Heart right ventricle (tissue), 16 donors: Measurements from ENCODE around the gene LIN52. TPM values are rescaled to one million over a fixed set of nuclear protein-coding genes. Genes with fewer than 3 reads are reported as not detected.

ENCODE experiments used
- ATAC-seq, 8 donors: fragments of 200-7000 bp; cut with Tn5 transposase; one replicate each; pipeline ENCODE4 v1.9.1; 2020; ENCODE audit warnings: mild to moderate bottlenecking in 8 of 8, moderate library complexity in 8 of 8, moderate number of reproducible peaks in 1 of 8
- DNase-seq, 2 donors: peaks; one replicate each; pipeline ENCODE4 v3.0.0-alpha.2; 2020
- H3K27ac ChIP-seq, 10 donors: fragments of 200-600 bp; sonication (generic) in 2 of 10; one replicate each; pipeline versions ENCODE4 v1.5.0 to v1.8.0; 2020 to 2022; ENCODE audit warnings: mild to moderate bottlenecking in 3 of 10
- H3K27me3 ChIP-seq, 7 donors: fragments of 200-600 bp; one replicate each; pipeline ENCODE4 v1.8.0; 2021 to 2022; ENCODE audit warnings: mild to moderate bottlenecking in 2 of 7
- H3K36me3 ChIP-seq, 9 donors: fragments of 200-600 bp; sonication (generic) in 1 of 9; one replicate each; pipeline versions ENCODE4 v1.5.0 to v1.8.0; 2020 to 2022; ENCODE audit warnings: mild to moderate bottlenecking in 2 of 9
- H3K4me1 ChIP-seq, 9 donors: fragments of 200-600 bp; sonication (generic) in 1 of 9; one replicate each; pipeline versions ENCODE4 v1.5.0 to v1.8.0; 2020 to 2022; ENCODE audit warnings: mild to moderate bottlenecking in 4 of 9
- H3K4me3 ChIP-seq, 10 donors: fragments of 200-600 bp; sonication (generic) in 2 of 10; one replicate each; pipeline versions ENCODE4 v1.5.0 to v1.8.0; 2020 to 2022; ENCODE audit warnings: mild to moderate bottlenecking in 7 of 10, moderate library complexity in 2 of 10
- H3K9me3 ChIP-seq, 11 donors: fragments of 200-600 bp in 10 of 11; sonication (generic) in 2 of 11; one replicate each; pipeline versions ENCODE4 v1.5.0 to v1.8.0; 2013 to 2022; ENCODE audit warnings: mild to moderate bottlenecking in 2 of 11, control low read depth in 1 of 11, moderate library complexity in 1 of 11
- WGBS, 2 donors: extraction: QIAGEN DNeasy Blood & Tissue Kit; methylation state at CpG; one replicate each; pipeline ENCODE4 v1.1.7; 2013; ENCODE audit warnings: inconsistent platforms in 1 of 2; 5-methylcytosine and 5-hydroxymethylcytosine counted together
- intact Hi-C, 10 donors: fragments of 100-400 bp; cut with DNase I; formaldehyde crosslinking; loops; one replicate each; pipeline versions ENCODE4 v1.11.1 to v1.14.2; 2022
- polyA plus RNA-seq, 2 donors: library from polyadenylated mRNA; stranded (reverse); fragments of 200-250 nt; gene quantifications; one replicate each; pipeline ENCODE4 v1.2.3, GENCODE V29; 2013
- total RNA-seq, 10 donors: library from RNA; stranded (reverse); fragmentation: NEBNext Ultra II Directional in 3 of 10; extraction: Animal tissue kit (Norgen Biotek cat#: 25700) in 3 of 10; gene quantifications; one replicate each; pipeline versions ENCODE4 v1.2.1 to v1.2.4, GENCODE V29; 2021 to 2023
- TF ChIP-seq, protein P1 (sequence below), 9 donors: fragments of 200-600 bp; sonication (generic) in 2 of 9; IDR thresholded peaks; one replicate each; pipeline versions ENCODE4 v1.5.0 to v1.8.0; 2021 to 2022; ENCODE audit warnings: antibody characterized with exemption in 9 of 9, mild to moderate bottlenecking in 5 of 9, moderate library complexity in 1 of 9
- donor health status: Arrhythmogenic right ventricular cardiomyopathy.
- donor health status: ischemic (EF 13 %, LVEDD 7.1; RV severe dilation, severe dysfunction).
- donor health status: healthy with polysubstance abuse.
- donor health status: DM: no; HTN: yes; CAD: no.
- donor health status: DM: no; HTN: no; CAD: no.
- donor health status: ischemic (EF 25% LVEDD 6.9; RV normal size, moderate dysfunction).
- donor health status: ischemic (EF 25% LVEDD 5.7; RV mildly dilated, moderate dysfunction).
- donor health status: healthy.
- donor health status: DM: yes; HTN: yes; CAD: no.
- donor health status: Ischemic cardiomyopathy.
- donor health status: ischemic (EF 35%, LVEDD 5.7; RV mildly dilated, moderate dysfunction).
- donor health status: nonischemic (EF 11% LVEDD 7.7; RV severe dilation, severe dysfunction).
- donor health status: DM: yes; HTN: yes; CAD: no.
- donor health status: PGD.
- donor health status: ischemic (EF 29% LVEDD 5.4; RV normal size, mild dysfunction).
- donor health status: nonischemic (EF 23%, LVEDD 6.1; RV moderate dilation, normal function).

LIN52 gene
- total and polyA plus RNA-seq, 12 donors = 4.7 to 13.6 (median 8.3) TPM

DNA sequence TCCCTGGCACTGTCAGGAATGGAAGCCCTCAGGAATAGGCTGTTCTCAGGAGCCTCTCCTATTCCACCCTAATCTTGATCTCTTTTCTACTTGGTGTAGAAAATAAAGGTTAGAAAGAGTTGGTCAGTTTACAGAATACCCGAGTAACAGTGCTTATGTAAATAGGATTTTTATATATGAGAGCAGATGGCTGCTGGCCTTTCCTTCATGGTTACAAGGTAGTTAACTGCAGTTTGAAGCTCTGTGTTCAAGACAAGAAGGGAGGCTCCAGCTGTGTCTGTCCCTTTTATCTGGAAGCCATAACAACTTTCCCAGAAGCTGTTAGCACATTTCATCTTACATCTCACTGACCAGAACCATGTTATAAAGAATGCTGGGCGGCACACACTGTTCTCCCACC is 42.5 kb upstream of the LIN52 start:
- H3K36me3 ChIP-seq = peaks cover 0 to 34% (median 0%) of the 10 kb centered on the region in 9 donors
- TF ChIP-seq, protein P1, sequence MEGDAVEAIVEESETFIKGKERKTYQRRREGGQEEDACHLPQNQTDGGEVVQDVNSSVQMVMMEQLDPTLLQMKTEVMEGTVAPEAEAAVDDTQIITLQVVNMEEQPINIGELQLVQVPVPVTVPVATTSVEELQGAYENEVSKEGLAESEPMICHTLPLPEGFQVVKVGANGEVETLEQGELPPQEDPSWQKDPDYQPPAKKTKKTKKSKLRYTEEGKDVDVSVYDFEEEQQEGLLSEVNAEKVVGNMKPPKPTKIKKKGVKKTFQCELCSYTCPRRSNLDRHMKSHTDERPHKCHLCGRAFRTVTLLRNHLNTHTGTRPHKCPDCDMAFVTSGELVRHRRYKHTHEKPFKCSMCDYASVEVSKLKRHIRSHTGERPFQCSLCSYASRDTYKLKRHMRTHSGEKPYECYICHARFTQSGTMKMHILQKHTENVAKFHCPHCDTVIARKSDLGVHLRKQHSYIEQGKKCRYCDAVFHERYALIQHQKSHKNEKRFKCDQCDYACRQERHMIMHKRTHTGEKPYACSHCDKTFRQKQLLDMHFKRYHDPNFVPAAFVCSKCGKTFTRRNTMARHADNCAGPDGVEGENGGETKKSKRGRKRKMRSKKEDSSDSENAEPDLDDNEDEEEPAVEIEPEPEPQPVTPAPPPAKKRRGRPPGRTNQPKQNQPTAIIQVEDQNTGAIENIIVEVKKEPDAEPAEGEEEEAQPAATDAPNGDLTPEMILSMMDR (IDR thresholded peaks at IDR 0.05) = no peak
- H3K4me3 ChIP-seq = no peak overlapping the region
- no peak for ATAC-seq
- H3K9me3 ChIP-seq = no peaks in the 10 kb centered on the region
- intact Hi-C loops = no loop called here
- H3K4me1 ChIP-seq = no peaks in the 10 kb centered on the region
- 57 to 87% methylated on average over 2 of the region's 2 CpGs for WGBS, 2 donors
- H3K27me3 ChIP-seq = no peaks in the 10 kb centered on the region
- no peak for DNase-seq
- no peak overlapping the region for H3K27ac ChIP-seq

- no peaks in the 10 kb centered on the region for H3K9me3 ChIP-seq
- H3K27ac ChIP-seq = no peak overlapping the region
- H3K4me1 ChIP-seq = no peaks in the 10 kb centered on the region
- no peak for DNase-seq
- no peak overlapping the region for H3K4me3 ChIP-seq
- H3K27me3 ChIP-seq = no peaks in the 10 kb centered on the region
- WGBS, 2 donors = 99% methylated on average over 4 of the region's 4 CpGs
- intact Hi-C loops = no loop called here
- peaks cover 0 to 39% (median 4%) of the 10 kb centered on the region in 9 donors for H3K36me3 ChIP-seq
- ATAC-seq = no peak
- TF ChIP-seq, protein P1 (IDR thresholded peaks at IDR 0.05) = no peak
Measured at GRCh38 chr14:74045522-74045921, 39.2 kb upstream of the LIN52 start.

DNA sequence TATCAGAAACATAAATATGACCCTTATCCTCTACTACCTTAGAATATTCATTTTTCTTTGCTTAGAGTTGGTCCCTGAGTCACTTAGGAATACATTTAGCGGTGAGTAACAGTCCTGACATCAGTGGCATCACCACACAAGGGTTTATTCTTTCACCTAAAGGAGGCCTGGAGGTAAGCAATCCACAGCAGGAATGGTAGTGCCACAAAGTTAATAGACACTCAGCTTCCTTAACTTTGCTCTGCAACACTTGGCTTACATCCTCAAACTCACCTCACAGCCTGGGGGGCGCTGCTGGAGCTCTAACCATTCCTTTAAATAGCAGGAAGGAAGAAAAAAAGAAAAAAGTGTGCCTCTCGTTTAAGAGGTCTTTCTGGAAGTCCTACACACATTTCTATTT is 36.5 kb upstream of the LIN52 start:
- DNase-seq (no peak), ATAC-seq (no peak)
- H3K27ac ChIP-seq = no peak overlapping the region
- TF ChIP-seq, protein P1 (IDR thresholded peaks at IDR 0.05) = no peak
- no peaks in the 10 kb centered on the region for H3K4me1 ChIP-seq
- peaks cover 0 to 33% (median 4%) of the 10 kb centered on the region in 9 donors for H3K36me3 ChIP-seq
- intact Hi-C loops = no loop called here
- no peaks in the 10 kb centered on the region for H3K27me3 ChIP-seq
- H3K4me3 ChIP-seq = no peak overlapping the region
- no peaks in the 10 kb centered on the region for H3K9me3 ChIP-seq
- WGBS, 2 donors = 64% methylated on average over 3 of the region's 3 CpGs

GRCh38 chr14:74049876-74050495 is 34.8 kb upstream of the LIN52 start:
- TF ChIP-seq, protein P1 (IDR thresholded peaks at IDR 0.05) = no peak
- Histone ChIP-seq H3K4me1 (no peaks in the 10 kb centered on the region), H3K27me3 (no peaks in the 10 kb centered on the region), H3K27ac (no peak overlapping the region), H3K4me3 (no peak overlapping the region), H3K9me3 (no peaks in the 10 kb centered on the region), H3K36me3 (peaks cover 0 to 34% (median 4%) of the 10 kb centered on the region in 9 donors)
- DNase-seq (no peak), ATAC-seq (no peak)
- WGBS, 2 donors = 74 to 83% methylated on average over 3 of the region's 3 CpGs
- intact Hi-C loops = no loop called here
